SK-MEL-5 (cell line): Measurements from ENCODE around the gene SAA2. TPM values are rescaled to one million over a fixed set of nuclear protein-coding genes. Genes with fewer than 3 reads are reported as not detected.
"Not testable (repeated sequence)": the region's sequence is repeated elsewhere in the genome, so short reads cannot be mapped to it uniquely, and the experiment has no call there.

Experiments used
- DNase-seq: peaks from one replicate; pipeline ENCODE4 v3.0.0-alpha.2; 2016; ENCODE audit warnings: low read depth, low spot score
- in situ Hi-C: cut with HindIII; loops from 2 replicates; pipeline ENCODE4 v1.10.0; 2016; ENCODE audit warnings: low sequenced_read_pairs, high pct_unique_total_duplicates, low pct_unique_long_range_greater_than_20kb
- polyA plus RNA-seq, 2 experiments: library from polyadenylated mRNA; depleted of rRNA; stranded (reverse); fragments of >200 nt; gene quantifications; 2 replicates each; pipeline ENCODE4 v1.2.3, GENCODE V29; 2015
- total RNA-seq: library from RNA; depleted of rRNA; stranded (reverse); fragments of >200 nt; shearing (Covaris generic); gene quantifications from 2 replicates; pipeline ENCODE4 v1.2.3, GENCODE V29; 2014; rRNA removed

The SAA2 gene
- total RNA-seq, result not detected in 2 replicates
- 0.52 TPM in 1 of 2 replicates, not detected in the other for polyA plus RNA-seq (2015; cell fraction: cytosol; rRNA removed)
- 1.7 TPM in 1 of 2 replicates, not detected in the other for polyA plus RNA-seq (2015; cell fraction: nucleus; rRNA removed)

- in situ Hi-C loops, result no loop called here
- DNase-seq, result no peak
These were observed at the start of gene SAA2 for GRCh38 chr11:18248561-18248960. Gene SAA2, minus strand, starts transcription at chr11:18248668. Its CDS starts 657 bp downstream, at chr11:18248011.

- DNase-seq, result peak; percentile 95
- in situ Hi-C loops, result no loop called here
These were observed 46.8 kb upstream of the SAA2 start for GRCh38 chr11:18295316-18295715.

GRCh38 chr11:18294862-18295261 lies 46.4 kb upstream of the SAA2 start:
- in situ Hi-C loops, result no loop called here
- DNase-seq, result peak; percentile 62

GRCh38 chr11:18288911-18289310 lies 40.4 kb upstream of the SAA2 start:
- in situ Hi-C loops, result no loop called here
- DNase-seq, result no peak

- no peak for DNase-seq
- in situ Hi-C loops, result no loop called here
These were observed 37.4 kb upstream of the SAA2 start for GRCh38 chr11:18285841-18286240.

GRCh38 chr11:18282626-18283025 lies 34.2 kb upstream of the SAA2 start:
- in situ Hi-C loops, result no loop called here

GRCh38 chr11:18280438-18281045 lies 32.1 kb upstream of the SAA2 start:
- in situ Hi-C loops, result no loop called here
- DNase-seq, result no peak

More at GRCh38 chr11:18282626-18283025, 34.2 kb upstream of the SAA2 start:
- DNase-seq, result no peak

- no peak for DNase-seq
- in situ Hi-C loops, result no loop called here
These were observed 29.2 kb upstream of the SAA2 start for GRCh38 chr11:18277565-18278271.

GRCh38 chr11:18271206-18271605 lies 22.7 kb upstream of the SAA2 start:
- in situ Hi-C loops, result no loop called here
- DNase-seq, result no peak

GRCh38 chr11:18270102-18270501 lies 21.6 kb upstream of the SAA2 start:
- DNase-seq, result no peak
- in situ Hi-C loops, result no loop called here

- in situ Hi-C loops, DNase-seq: not testable (repeated sequence)
These were observed 20.8 kb upstream of the SAA2 start for GRCh38 chr11:18269252-18269651.

- DNase-seq, in situ Hi-C loops: not testable (repeated sequence)
These were observed 19.1 kb upstream of the SAA2 start for GRCh38 chr11:18267335-18268133.

GRCh38 chr11:18265949-18266348 lies 17.5 kb upstream of the SAA2 start, which contains the start of gene SAA1:
Gene SAA1, plus strand, starts transcription at chr11:18266264. Its CDS starts 624 bp downstream, at chr11:18266888.
- DNase-seq, result no peak
- in situ Hi-C loops, result no loop called here

- in situ Hi-C loops, result no loop called here
These were observed 16.4 kb upstream of the SAA2 start for GRCh38 chr11:18264677-18265555.

GRCh38 chr11:18264035-18264434 lies 15.6 kb upstream of the SAA2 start:
- no peak for DNase-seq
- in situ Hi-C loops, result no loop called here

More at GRCh38 chr11:18264677-18265555, 16.4 kb upstream of the SAA2 start:
- DNase-seq, result no peak

- in situ Hi-C loops, result not testable (repeated sequence)
These were observed 14.3 kb upstream of the SAA2 start for GRCh38 chr11:18262681-18263350.

GRCh38 chr11:18261721-18262120 lies 13.3 kb upstream of the SAA2 start:
- no peak for DNase-seq
- in situ Hi-C loops, result no loop called here

More at GRCh38 chr11:18262681-18263350, 14.3 kb upstream of the SAA2 start:
- not testable (repeated sequence) for DNase-seq
